A673 (cell line): ENCODE data around the gene DPT. TPM values are rescaled to one million over a fixed set of nuclear protein-coding genes. Genes with fewer than 3 reads are reported as not detected.

Source experiments
- BruUV-seq: library from RNA; stranded (reverse); fragments of 400-500 nt; replicated peaks from 2 replicates; lab custom pipeline; 2021; lab: Mats Ljungman, UMichigan
- CTCF ChIA-PET: fragments of 300-600 bp; sonication (Branson Sonifier 250); formaldehyde crosslinking; loops from one replicate; lab custom pipeline; 2022; ENCODE audit warnings: antibody characterized with exemption; lab: Charles Lee
- POLR2A ChIA-PET: fragments of 300-600 bp; sonication (Branson Sonifier 250); formaldehyde crosslinking; loops from one replicate; lab custom pipeline; 2022; ENCODE audit warnings: antibody characterized with exemption; ENCODE audit not compliant: low non-redundant PET; lab: Charles Lee
- DNase-seq: peaks from one replicate; pipeline ENCODE4 v3.0.0-alpha.2; 2015; ENCODE audit warnings: low spot score
- H3K27ac ChIP-seq: fragments of 200-600 bp; sonication (generic); 2 replicates; pipeline ENCODE4 v1.5.1; 2016; ENCODE audit warnings: mixed run types, low read depth, mild to moderate bottlenecking, mixed read lengths, antibody characterized with exemption, low read length; ENCODE audit not compliant: poor library complexity, severe bottlenecking
- H3K27me3 ChIP-seq: fragments of 200-600 bp; sonication (generic); replicated peaks from 2 replicates; pipeline ENCODE4 v1.6.1; 2017; ENCODE audit warnings: mixed run types, low read depth, mild to moderate bottlenecking, mixed read lengths, antibody characterized with exemption, low read length; ENCODE audit not compliant: insufficient read depth, poor library complexity
- H3K36me3 ChIP-seq: fragments of 200-600 bp; sonication (generic); 2 replicates; pipeline ENCODE4 v1.6.1; 2016; ENCODE audit warnings: mixed run types, mild to moderate bottlenecking, mixed read lengths, antibody characterized with exemption, low read length; ENCODE audit not compliant: insufficient read depth, poor library complexity, severe bottlenecking
- H3K4me1 ChIP-seq: fragments of 200-600 bp; sonication (generic); 2 replicates; pipeline ENCODE4 v1.6.1; 2017; ENCODE audit warnings: mixed run types, mild to moderate bottlenecking, mixed read lengths, antibody characterized with exemption, low read length; ENCODE audit not compliant: insufficient read depth, poor library complexity, severe bottlenecking
- H3K4me3 ChIP-seq: fragments of 200-600 bp; sonication (generic); 2 replicates; pipeline ENCODE4 v1.5.1; 2016; ENCODE audit warnings: low read depth, mixed run types, mild to moderate bottlenecking, mixed read lengths, low read length; ENCODE audit not compliant: poor library complexity, severe bottlenecking
- H3K9me3 ChIP-seq: fragments of 200-600 bp; sonication (generic); 2 replicates; pipeline ENCODE4 v1.6.1; 2016; ENCODE audit warnings: mixed run types, low read depth, mild to moderate bottlenecking, mixed read lengths, antibody characterized with exemption, low read length; ENCODE audit not compliant: poor library complexity, severe bottlenecking
- CTCF ChIP-seq: fragments of 300-800, 200-600 bp; sonication (generic); conservative IDR thresholded peaks from 2 replicates; pipeline ENCODE4 v1.5.1; 2017; ENCODE audit warnings: low read depth, mild to moderate bottlenecking, antibody characterized with exemption, low read length, moderate library complexity, mixed read lengths
- EZH2 ChIP-seq: fragments of 200-600 bp; sonication (generic); IDR thresholded peaks from 2 replicates; pipeline ENCODE4 v1.6.1; 2017; ENCODE audit warnings: borderline replicate concordance, low read depth, mild to moderate bottlenecking, mixed read lengths, antibody characterized with exemption, low read length; ENCODE audit not compliant: poor library complexity, severe bottlenecking
- intact Hi-C: fragments of 100-400 bp; cut with micrococcal nuclease; formaldehyde crosslinking; loops from one replicate; pipeline ENCODE4 v1.10.0; 2022; ENCODE audit not compliant: unreplicated experiment
- total RNA-seq: library from RNA; stranded (reverse); gene quantifications from 2 replicates; pipeline ENCODE4 v1.2.3, GENCODE V29; 2021

DPT gene
- total RNA-seq, 1 experiment from 2014 or later, result not detected

- Histone ChIP-seq H3K27me3 (no peaks in the 10 kb centered on the region), H3K9me3 (no peaks in the 10 kb centered on the region), H3K4me3 (no peak overlapping the region), H3K4me1 (peaks cover 16% of the 10 kb centered on the region), H3K27ac (no peak overlapping the region), H3K36me3 (no peaks in the 10 kb centered on the region)
- TF ChIP-seq EZH2, result no peak
- TF ChIP-seq CTCF, result no peak
- peak; percentile 36 for DNase-seq
- intact Hi-C loops, result no loop called here
- ChIA-PET POLR2A (no interaction called here), CTCF (no interaction called here)
- no TSS peak for BruUV-seq
Observed at GRCh38 chr1:168752171-168752832, 23.3 kb upstream of the DPT start.

GRCh38 chr1:168751195-168751650 lies 22.2 kb upstream of the DPT start:
- Histone ChIP-seq H3K9me3 (no peaks in the 10 kb centered on the region), H3K27ac (no peak overlapping the region), H3K36me3 (no peaks in the 10 kb centered on the region), H3K27me3 (no peaks in the 10 kb centered on the region), H3K4me1 (peaks cover 16% of the 10 kb centered on the region), H3K4me3 (no peak overlapping the region)
- no peak for TF ChIP-seq EZH2
- TF ChIP-seq CTCF, result no peak
- ChIA-PET CTCF (no interaction called here), POLR2A (no interaction called here)
- DNase-seq, result no peak
- intact Hi-C loops, result no loop called here
- no TSS peak for BruUV-seq

- Histone ChIP-seq H3K36me3 (no peaks in the 10 kb centered on the region), H3K4me3 (no peak overlapping the region), H3K27me3 (no peaks in the 10 kb centered on the region), H3K27ac (no peak overlapping the region), H3K4me1 (no peaks in the 10 kb centered on the region), H3K9me3 (no peaks in the 10 kb centered on the region)
- POLR2A ChIA-PET, result no interaction called here
- CTCF ChIA-PET, result no interaction called here
- no peak for DNase-seq
- intact Hi-C loops, result no loop called here
- TF ChIP-seq CTCF (no peak), EZH2 (no peak)
- no TSS peak for BruUV-seq
Observed at GRCh38 chr1:168742994-168743650, 14.1 kb upstream of the DPT start.
